Measurements from ENCODE around the gene TP53RK.

The TP53RK gene

DNA sequence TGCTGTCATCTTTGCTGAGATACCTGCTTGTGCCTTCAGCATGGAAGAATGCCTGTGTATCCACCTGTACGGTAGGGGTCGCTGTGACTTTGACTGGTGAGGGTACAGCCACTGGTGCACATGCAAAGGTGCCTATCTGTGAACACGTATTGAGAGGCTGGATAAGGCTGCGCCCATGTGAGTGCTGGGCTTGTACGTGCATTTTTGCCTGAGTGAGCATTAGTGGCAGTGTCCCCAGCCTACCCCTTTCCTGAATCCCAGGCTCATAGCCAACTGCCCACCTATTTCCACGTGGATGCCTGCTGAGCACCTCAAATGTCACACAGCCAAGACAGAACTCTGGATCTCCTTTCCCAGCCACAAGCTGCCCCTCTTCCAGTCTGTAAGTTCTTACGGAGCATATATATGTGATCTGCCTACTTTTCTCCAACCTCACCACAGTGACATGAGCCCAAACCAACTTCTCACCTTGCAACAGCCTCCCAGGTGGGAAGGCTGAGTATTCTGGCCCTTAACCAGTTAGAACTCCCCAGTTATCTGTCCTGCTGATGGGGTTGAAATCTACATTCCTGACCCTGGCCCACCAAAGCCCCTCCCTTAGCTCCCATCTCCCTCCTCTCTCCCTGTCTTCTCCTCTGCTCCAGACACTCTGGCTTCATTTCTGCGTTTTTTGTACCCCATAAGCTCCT, 19.1 kb upstream of the TP53RK start:
- no peak for DNase-seq (ENCODE audit: low read depth in 2 of 2)

DNA sequence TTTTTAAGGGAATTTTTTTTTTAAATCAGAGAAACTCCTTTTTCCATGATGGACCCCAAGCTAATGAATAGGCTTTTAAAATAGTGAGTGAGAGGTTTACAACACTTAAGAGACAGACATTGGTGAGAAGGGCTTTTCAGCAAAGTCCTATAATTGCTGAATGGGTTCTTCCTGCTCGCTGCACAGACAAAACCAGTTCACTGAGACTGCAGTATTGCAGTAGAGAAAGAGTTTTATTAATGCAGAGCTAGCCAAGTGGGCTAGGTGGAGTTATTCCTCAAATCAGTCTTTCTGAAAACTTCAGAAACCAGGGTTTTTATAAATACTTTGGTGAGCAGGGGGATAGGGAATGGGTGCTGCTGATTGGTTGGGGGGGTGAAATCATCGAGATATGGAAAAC, 17.0 kb upstream of the TP53RK start:
- DNase-seq (ENCODE audit: low read depth in 2 of 2), result no peak

DNA sequence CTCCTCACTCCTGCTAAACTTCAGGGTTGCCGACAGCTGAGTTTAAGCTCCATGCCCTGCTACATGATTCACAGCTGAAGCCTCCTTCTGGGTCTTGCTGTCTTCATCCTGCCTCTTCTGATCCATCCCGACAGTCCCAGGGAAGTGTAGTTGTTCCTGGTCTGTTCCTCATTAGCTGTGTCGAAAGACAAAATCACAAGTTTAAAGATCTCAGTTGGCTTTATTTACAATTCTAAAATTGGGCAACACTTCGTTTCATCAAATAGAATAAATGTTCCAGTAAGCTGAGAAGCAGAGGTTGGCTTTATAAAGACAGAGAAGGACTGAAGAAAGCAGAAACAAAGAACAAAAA, 16.1 kb upstream of the TP53RK start:
- no peak for DNase-seq (ENCODE audit: low read depth in 2 of 2)

DNA sequence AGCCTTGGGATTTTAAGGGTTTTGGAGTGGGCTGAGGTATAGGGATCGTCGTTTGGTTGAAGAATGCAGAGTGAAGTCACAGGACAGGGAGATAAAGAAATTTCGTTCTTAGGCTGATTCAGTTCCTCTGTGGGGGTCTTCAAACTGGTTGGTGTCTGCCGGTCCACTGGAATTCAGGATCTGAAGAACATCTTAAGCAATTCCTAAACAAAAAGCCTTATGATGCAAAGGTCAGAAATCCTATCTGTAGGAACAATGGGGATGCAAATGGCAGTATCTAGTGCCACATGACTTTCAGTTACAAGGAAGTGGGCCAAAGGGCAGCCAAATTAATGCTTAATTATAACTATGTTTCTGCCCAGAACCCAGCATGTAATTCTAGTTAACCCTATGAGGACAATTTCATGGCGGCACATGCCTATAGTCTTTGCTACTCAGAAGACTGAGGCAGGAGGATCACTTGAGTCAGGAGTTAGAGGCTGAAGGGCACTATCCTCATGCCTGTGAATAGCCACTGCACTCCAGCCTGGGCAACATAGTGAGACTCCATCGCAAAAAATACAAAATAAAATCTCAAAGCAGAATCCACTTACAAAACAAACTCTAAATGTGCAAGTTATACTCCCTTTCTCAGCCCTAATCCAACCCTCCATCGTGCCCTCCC, 15.6 kb upstream of the TP53RK start:
- DNase-seq (ENCODE audit: low read depth in 2 of 2), result no peak

DNA sequence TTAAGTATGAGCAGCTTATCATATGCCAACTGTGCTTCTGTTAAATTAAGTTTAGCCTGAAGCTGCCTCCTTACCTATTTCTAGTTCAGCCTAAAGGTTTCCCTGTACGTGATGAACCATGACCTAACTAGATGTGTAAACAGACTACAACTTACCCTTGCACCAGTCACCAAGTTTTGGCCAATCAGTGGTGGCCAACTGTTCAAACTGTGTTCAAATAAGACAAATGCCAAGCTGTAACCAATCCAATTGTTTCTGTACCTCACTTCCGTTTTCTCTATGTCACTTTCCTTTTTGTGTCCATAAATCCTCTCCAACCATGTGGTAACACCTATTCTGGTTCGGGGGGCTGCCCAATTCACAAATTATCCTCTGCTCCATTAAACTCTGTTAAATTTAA, 14.2 kb upstream of the TP53RK start:
- no peak for DNase-seq (ENCODE audit: low read depth in 2 of 2)

DNA sequence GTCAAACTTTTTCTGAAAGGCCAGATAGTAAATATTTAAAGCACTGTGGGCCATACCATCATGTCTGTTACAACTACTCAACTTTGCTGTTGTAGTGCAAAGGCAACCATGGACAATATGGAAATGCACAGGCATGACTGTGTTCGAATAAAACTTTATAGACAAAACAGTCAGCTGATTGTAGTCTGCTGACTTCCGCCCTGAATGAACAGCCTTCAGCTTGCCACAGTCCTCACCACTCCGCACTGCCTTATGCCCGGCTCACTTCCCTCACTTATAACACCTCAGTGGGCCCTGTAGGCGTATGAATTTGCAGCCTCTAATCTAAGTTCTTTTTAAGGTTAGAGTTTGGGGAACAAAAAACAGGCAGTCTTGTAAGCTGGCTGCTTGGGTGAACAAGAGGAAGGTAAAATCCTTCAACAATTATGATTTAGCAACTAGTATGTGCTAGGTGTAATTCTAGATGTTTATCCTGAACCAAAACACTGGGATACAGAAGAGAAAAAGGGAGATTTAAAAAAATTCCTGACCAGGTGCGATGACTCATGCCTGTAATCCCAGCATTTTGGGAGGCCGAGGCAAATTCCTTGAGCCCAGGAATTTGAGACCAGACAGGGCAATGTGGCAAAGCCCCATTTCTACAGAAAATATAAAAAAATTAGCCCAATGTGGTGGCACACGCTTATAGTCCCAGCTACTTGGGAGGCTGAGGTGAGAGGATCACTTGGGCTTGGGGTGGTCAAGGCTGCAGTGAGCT, 13.4 kb upstream of the TP53RK start:
- no peak for DNase-seq (ENCODE audit: low read depth in 2 of 2)

DNA sequence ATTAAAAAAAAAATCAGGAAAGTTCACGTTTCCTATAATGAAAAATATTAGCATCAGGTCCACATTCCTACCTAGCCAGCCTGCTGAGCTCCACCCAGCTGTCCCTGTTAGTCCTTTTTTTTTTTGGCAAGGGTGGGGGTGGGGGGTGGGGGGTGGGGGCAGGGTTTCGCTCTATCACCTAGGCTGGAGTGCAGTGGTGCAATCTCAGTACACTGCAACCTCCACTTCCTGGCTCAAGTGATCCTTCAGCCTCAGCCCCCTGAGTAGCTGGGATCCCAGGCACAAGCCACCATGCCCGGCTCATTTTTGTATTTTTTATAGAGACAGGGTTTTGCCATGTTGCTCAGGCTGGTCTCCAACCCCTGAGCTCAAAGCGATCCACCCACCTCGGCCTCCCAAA, 12.7 kb upstream of the TP53RK start:
- DNase-seq (ENCODE audit: low read depth in 2 of 2), result no peak

DNA sequence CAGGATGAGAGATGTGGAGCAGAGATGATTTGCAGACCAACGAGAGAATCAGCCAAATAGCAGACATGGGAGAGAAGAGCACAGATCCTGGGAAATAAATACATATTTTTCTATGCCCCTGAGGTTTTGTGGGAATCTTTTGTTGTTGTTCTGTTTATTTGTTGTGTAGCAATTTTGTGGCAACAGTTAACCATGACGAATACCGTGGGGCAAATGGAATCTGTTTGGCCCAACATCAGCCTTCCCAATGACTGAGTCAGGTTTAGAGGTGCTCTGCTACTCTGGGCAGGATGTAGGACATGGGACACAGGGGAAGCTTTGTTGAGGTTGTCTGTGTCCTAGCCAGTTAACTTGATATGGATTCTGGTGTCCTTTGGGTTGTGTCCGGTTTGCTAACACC, 12.3 kb upstream of the TP53RK start:
- DNase-seq (ENCODE audit: low read depth in 2 of 2), result no peak

DNA sequence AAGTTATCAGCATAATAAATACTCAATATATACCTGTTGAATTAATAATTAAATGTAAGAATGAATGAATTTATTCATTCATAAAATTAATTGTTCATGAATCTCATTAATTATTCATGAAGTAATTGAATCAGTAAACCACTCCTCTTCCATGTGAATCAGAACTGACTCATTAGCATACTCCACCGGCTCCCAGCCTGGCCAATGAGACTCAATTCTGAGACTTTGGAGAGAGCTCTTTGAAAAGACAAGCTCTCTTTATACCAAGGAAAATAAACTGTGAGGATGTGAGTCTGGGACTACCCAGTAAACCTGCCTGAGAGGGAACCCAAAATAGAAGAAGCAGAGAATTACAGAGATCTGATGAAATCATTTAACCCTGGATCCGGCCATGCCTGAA, 11.8 kb upstream of the TP53RK start:
- no peak for DNase-seq (ENCODE audit: low read depth in 2 of 2)

DNA sequence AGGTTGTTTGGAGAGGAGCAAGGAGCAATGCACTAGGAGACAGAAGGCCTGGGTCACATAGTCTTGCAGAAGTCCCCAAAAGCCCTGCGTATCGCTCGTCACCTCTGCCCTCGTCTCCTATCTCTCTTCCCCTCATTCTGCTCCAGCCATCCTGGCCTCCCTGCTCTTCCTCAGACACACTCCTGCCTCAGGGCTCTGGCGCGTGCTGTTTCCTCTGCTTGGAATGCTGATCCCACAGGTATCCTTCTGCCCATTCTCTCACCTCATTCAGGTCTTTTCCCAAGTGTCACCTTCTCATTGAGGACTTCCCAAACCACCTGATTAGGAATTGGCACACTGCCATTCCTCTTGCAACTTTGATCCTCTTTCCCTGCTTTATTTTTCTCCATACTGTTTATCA, 11.2 kb upstream of the TP53RK start:
- DNase-seq (ENCODE audit: low read depth in 2 of 2), result no peak

DNA sequence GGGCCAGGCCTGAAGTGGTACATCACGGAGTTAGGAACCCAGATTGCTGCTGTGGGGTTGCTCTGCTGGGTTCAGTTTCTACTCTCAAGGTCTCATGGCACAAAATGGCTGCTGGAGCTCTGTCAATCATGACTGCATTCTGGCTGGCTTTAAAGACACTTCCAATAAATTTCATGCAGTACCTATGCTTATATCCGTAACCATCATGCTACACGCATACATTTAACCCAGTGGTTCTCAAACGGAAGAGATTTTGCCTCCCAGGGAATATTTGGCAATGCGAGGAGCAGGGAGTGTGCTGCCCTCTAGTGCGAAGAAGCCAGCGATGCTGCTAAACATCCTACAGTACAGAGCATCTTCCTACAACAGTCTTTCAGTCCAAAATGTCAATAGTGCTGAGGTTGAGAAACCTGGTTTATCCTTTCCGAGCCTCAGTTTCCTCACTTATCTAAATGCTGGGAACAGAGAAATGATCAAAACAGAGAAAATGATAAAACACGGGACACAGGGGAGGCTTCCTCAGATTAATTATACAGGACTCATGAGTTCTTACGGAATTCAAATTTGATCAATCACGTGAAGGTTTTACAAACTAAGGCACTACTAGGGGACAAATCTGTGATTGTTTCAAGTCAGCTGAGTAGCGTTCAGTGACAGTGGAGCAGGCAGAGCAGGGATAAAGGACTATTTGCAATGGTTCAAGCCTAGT, 10.6 kb upstream of the TP53RK start:
- DNase-seq (ENCODE audit: low read depth in 2 of 2), result no peak

DNA sequence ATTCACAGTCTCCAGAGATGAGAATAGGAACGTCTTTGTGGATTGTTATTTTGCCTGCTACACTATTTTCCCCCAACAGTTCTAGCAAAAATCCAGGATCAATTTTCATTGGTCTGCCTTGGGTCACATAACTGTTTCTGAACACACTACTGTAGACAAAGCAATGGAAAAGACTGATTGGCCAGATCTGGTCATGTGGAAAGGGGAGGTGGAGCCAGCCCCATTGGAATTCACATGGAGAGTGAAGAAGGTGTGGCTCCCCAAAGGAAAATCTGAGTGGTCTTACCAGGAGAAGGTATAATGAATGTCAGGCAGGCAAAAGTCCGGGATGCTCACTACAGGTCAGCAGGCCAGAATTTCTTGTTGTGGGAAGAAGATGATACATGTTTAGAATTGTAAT, 9.5 kb upstream of the TP53RK start:
- no peak for DNase-seq (ENCODE audit: low read depth in 2 of 2)

DNA sequence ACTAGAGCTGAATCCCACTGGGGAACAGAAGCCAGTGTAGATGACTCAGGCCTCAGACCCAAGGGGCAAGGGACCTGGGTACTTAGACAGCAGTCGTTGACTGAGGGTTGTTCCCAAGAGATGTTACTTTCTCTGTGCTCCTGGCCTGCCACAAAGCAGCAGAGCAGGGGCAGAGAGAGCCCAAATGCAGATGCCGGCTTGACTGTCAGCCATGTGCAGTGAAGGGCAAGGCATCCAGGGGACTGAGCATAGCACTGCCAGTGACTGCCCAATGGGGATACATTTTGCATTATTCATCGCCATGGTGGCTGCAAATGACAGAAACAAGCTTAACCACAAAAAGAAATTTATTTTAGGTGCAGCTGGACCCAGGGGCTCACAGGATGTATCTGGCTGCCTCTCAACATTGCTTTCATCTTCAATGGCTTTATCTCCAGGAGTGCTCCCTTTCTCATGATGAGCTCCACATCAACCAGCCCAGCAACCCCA, 7.6 kb upstream of the TP53RK start:
- no peak for DNase-seq (ENCODE audit: low read depth in 2 of 2)

DNA sequence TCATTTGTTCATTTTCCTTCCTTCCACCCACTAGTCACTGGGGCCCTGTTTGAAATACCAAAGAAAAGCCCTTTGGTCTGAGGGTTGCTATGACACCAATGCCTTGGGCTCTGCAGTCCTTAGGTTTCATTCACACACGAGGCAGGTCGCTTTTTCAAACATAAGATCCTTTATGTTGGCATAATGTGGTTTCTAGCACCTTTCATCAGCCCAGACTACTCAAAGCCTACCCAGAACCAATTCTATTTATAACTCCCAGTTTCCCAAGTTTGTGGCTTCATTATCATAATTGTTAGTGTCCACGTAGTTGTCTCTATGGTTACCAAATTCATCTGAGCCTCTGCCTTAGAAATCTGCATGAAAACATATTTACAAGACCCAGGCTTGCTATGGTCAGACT, 6.6 kb upstream of the TP53RK start:
- no peak for DNase-seq (ENCODE audit: low read depth in 2 of 2)

DNA sequence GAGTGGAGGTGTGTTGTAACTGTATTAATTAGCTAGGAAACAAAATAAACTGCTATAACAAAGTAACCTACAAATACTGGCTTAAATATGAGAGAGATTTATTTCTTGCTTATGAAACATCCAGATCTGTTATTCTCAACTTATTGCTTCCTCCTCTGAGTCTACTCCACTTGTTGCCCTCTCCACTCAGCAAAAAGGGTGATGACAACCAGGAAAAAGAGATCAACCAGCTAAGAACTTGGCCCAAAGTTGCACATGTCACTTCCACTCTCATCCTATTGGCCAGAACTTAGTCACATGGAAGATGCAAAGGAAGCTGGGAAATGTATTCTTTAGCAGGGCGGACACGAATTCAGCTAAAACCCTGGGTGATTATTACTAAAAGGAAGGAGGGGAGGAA, 5.2 kb upstream of the TP53RK start:
- DNase-seq (ENCODE audit: low read depth in 2 of 2), result no peak

DNA sequence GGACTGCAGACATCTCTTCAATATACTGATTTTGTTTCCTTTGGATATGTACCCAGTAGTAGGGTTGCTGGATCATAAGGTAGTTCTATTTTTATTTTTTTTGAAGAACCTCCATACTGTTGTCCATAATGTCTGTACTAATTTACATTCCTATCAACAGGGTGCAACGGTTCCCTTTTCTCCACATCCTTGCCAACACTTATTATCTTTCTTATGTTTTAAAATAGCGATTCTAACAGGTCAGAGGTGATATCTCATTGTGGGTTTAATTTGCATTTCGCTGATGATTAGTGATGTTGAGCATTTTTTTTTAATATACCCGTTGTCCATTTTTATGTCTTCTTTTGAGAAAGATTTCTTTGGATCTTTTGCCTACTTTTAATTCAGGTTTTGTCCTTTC, 2.0 kb upstream of the TP53RK start:
- DNase-seq (ENCODE audit: low read depth in 2 of 2), result no peak

DNA sequence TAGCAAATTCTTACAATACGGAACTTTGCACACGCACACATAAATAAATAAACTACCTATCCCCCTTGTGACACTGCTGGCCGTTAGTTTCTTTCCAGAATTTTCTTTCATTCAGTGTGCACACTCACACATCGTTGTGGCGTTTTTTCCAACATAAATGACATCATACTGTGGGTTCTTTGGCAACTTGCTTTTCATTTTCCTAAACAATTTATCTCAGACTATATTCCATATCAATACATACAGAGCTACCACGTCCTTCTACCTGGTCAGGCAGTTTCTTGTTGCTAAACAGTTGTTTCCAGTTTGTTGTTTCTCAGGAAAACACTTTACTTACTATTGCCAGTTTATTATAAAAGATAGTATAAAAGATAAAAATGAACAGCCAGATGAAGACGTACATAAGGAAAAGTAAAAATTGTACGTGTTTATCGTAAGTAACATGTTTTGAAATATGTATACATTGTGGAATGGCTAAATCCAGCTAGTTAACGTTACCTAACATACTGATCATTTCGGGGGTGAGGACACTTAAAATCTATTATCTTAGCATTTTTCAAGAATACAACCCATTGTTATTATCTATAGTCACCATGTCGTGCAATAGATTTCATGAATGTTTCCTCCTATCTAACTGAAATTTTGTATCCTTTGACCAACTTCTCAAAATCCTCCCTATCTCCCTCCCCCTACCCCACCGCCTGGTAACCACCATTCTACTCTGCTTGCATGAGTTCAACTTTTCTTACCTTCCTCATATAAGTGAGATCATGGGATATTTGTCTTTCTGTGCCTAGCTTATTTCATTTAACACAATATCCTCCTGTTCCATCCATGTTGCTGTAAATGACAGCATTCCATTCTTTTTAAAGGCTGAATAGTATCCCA, 1.2 kb upstream of the TP53RK start:
- DNase-seq (ENCODE audit: low read depth in 2 of 2), result no peak

DNA sequence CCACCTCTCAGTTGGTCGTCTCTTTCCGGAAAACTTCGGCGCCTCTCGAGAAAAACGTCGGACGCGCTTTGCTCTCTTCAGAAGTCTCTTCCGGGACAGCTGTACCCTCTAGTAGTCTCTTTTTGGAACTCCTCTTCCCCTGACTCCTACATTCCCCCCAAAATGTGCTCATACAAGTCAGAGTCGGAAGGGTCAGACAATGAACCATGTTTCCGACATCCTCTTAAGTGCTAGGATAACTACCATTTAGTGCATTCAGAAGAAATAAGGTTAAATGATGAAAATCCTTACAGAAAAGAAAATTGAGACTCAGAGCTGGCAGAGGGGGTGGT, 476 bp upstream of the TP53RK start:
- no peak for DNase-seq (ENCODE audit: low read depth in 2 of 2)

DNA sequence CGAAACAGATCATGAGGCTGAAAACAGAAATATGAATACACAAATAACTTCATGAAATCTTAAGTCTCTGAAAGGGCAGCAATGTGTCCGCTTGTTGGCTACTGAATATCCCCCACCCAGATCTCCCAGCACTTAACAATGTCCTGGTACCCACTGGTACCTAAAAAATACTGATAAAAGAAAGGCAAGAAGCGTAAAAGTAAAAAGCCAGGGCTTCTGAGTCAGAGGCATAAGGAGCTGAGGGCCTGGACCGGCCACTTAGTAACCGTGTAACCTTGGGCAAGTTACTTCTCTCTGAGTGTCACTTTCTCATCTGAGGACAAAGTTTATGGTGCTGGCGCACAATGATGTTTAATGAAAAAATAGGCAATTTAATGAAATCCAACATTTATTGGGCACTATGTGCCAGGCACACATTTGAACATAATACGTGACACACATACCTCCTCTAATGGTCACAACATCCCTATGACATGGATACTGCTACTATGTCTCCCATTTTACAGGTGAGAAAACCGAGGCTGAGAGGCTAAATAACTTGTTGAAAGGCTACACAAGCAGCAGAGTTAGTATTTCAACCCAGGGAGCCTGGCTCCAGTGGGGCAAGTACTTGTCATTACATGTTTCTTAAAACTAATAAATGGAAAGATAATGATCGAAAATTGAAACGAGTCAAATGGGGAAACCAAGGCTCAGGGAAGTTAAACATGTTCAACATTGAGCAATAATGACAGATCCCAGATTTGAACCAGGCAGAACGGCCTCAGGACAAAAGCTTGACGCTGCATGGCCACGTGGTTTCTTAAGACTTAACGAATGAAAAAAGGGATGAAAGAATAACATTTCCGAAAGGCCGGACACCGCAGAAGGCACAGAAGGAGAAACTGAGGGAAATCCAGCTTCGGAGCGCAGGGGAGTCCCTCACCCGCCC, 828 bp downstream of the TP53RK start:
- no peak for DNase-seq (ENCODE audit: low read depth in 2 of 2)

DNA sequence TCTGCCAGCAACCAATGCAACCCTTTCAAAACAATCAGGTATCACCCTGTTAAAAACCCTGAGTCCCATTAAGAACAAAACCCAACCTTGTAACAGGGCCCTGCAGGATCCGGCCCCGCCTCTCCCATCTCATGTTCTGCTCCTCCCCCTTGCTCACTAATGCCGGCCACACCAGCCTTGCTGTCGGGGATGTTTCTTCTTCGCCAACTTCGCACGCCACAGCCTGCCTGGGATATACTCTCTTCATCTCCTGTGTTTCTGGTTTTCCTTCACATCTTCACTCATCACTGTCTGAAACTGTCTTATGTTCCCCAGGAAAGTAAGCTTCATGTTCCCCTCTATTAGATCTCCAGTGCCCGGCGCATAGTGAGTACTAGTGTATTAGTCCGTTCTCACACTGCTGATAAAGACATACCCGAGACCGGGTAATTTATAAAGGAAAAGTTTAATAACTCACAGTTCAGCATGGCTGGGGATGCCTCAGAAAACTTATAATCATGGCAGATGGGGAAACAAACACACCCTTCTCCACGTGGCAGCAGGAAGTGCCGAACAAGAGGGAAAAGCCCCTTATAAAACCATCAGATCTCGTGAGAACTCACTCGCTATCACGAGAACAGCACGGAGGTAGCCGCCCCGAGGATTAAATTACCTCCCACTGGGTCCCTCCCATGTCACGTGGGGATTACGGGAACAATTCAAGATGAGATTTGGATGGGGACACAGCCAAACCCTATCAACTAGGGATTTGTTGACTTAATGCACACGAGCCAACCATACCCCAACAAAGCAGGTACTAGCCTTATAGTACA, 5.1 kb downstream of the TP53RK start:
- DNase-seq (ENCODE audit: low read depth in 2 of 2), result no peak
